ENCODE results near the gene PHYHD1. TPM values are rescaled to one million over a fixed set of nuclear protein-coding genes. Genes with fewer than 3 reads are reported as not detected.
A peak's percentile ranks its signal among the peaks of the same experiment; 100 is the strongest.

The PHYHD1 gene
- total RNA-seq, 1 experiment from 2014 or later = 1.6 TPM

- BruUV-seq (replicated peaks) = no TSS peak
- Histone ChIP-seq H3K4me1 (ENCODE audit: insufficient read depth, low read length) (peaks cover 34% of the 10 kb centered on the region), H2AFZ (ENCODE audit: low read length) (no peak overlapping the region), H3K27me3 (ENCODE audit: low read length) (no peaks in the 10 kb centered on the region), H3K4me2 (ENCODE audit: low read length) (no peak overlapping the region), H3K9me3 (ENCODE audit: low read length) (no peaks in the 10 kb centered on the region), H3K9ac (ENCODE audit: low read length) (no peak overlapping the region), H3K9me2 (replicated peaks; ENCODE audit: low read length) (no peaks in the 10 kb centered on the region), H3K27ac (ENCODE audit: low read length) (peak overlapping the region; percentile 23; the same call in 1 of the 2 replicates), H3K79me2 (ENCODE audit: low read length) (peaks cover 22% of the 10 kb centered on the region; the same call in 1 of the 2 replicates), H3K4me3 (ENCODE audit: low read length) (no peak overlapping the region), H3K36me3 (ENCODE audit: low read depth, low read length) (peaks cover 20% of the 10 kb centered on the region), H4K20me1 (ENCODE audit: low read length) (no peaks in the 10 kb centered on the region), H3F3A (ENCODE audit: low read length, unreplicated experiment) (no peaks in the 10 kb centered on the region)
- ATAC-seq (no peak), DNase-seq (peak; percentile 31)
- intact Hi-C loops (cut with micrococcal nuclease) = no loop called here
- CTCF ChIA-PET = no interaction called here
- POLR2A ChIA-PET (ENCODE audit: unreplicated experiment) = no interaction called here
- TF ChIP-seq EZH2phosphoT487 (IDR thresholded peaks at IDR 0.05; ENCODE audit: borderline replicate concordance, low read length) (no peak), EZH2 (IDR thresholded peaks at IDR 0.05; ENCODE audit: low read length, unreplicated experiment) (no peak)
- TF ChIP-seq, protein P1, sequence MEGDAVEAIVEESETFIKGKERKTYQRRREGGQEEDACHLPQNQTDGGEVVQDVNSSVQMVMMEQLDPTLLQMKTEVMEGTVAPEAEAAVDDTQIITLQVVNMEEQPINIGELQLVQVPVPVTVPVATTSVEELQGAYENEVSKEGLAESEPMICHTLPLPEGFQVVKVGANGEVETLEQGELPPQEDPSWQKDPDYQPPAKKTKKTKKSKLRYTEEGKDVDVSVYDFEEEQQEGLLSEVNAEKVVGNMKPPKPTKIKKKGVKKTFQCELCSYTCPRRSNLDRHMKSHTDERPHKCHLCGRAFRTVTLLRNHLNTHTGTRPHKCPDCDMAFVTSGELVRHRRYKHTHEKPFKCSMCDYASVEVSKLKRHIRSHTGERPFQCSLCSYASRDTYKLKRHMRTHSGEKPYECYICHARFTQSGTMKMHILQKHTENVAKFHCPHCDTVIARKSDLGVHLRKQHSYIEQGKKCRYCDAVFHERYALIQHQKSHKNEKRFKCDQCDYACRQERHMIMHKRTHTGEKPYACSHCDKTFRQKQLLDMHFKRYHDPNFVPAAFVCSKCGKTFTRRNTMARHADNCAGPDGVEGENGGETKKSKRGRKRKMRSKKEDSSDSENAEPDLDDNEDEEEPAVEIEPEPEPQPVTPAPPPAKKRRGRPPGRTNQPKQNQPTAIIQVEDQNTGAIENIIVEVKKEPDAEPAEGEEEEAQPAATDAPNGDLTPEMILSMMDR (conservative IDR thresholded peaks at IDR 0.05; ENCODE audit: low read depth, low read length) = no peak
Observed at GRCh38 chr9:128903871-128904620, 16.7 kb upstream of the PHYHD1 start.

DNA sequence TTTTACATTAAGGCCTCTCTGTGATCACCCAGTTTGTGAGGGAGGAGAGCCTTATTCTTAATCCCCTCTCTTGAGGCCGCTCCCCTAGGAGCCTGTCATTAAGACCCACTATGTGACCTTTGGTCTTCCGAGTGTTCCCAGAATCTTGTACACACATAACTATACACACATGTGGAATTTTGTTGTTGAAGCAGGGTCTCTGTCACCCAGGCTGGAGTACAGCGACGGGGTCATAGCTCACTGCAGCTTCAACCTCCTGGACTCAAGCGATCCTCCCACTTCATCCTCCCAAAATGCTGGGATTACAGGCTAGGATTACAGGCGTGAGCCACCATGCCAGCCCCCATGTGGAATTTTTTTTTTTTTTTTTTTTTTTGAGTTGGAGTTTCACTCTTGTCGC is 14.8 kb upstream of the PHYHD1 start:
- TF ChIP-seq EZH2phosphoT487 (IDR thresholded peaks at IDR 0.05; ENCODE audit: borderline replicate concordance, low read length) (no peak), EZH2 (IDR thresholded peaks at IDR 0.05; ENCODE audit: low read length, unreplicated experiment) (no peak)
- TF ChIP-seq, protein P1 (conservative IDR thresholded peaks at IDR 0.05; ENCODE audit: low read depth, low read length) = no peak
- ATAC-seq (no peak), DNase-seq (no peak)
- no peak overlapping the region for H3K27ac ChIP-seq (ENCODE audit: low read length)
- H3K27me3 ChIP-seq (ENCODE audit: low read length) = no peaks in the 10 kb centered on the region
- no peak overlapping the region for H3K4me3 ChIP-seq (ENCODE audit: low read length)
- H3K79me2 ChIP-seq (ENCODE audit: low read length) = peaks cover 40% of the 10 kb centered on the region
- no peak overlapping the region for H2AFZ ChIP-seq (ENCODE audit: low read length)
- no peak overlapping the region for H3K9ac ChIP-seq (ENCODE audit: low read length)
- H3K9me2 ChIP-seq (replicated peaks; ENCODE audit: low read length) = no peaks in the 10 kb centered on the region
- H3K9me3 ChIP-seq (ENCODE audit: low read length) = no peaks in the 10 kb centered on the region
- POLR2A ChIA-PET (ENCODE audit: unreplicated experiment) = no interaction called here
- peaks cover 30% of the 10 kb centered on the region for H3K4me1 ChIP-seq (ENCODE audit: insufficient read depth, low read length)
- no peak overlapping the region for H3K4me2 ChIP-seq (ENCODE audit: low read length)
- no TSS peak for BruUV-seq (replicated peaks)
- intact Hi-C loops (cut with micrococcal nuclease) = no loop called here
- peaks cover 25% of the 10 kb centered on the region for H3K36me3 ChIP-seq (ENCODE audit: low read depth, low read length)
- no peaks in the 10 kb centered on the region for H3F3A ChIP-seq (ENCODE audit: low read length, unreplicated experiment)
- CTCF ChIA-PET = no interaction called here
- H4K20me1 ChIP-seq (ENCODE audit: low read length) = no peaks in the 10 kb centered on the region

DNA sequence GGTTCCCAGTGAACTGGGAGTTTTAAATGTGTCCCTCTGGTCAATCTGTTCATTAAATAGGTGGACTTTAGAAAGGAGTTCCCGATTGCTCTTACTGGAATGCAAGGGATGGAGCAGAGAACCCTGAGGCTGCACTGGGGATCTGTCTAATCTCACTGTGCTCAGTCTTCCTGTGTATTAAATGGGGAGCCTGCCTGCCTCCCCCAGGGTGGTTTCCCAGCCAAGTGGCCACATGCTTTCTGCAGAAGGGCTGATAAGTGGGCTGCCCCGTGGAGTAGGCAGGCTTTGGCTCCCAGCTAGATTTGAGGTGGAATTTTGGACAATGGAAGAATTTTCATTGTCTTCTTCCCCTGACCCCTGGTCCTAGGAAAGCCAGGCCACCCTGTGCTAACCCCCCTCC is 14.0 kb upstream of the PHYHD1 start:
- peaks cover 40% of the 10 kb centered on the region for H3K79me2 ChIP-seq (ENCODE audit: low read length)
- peaks cover 37% of the 10 kb centered on the region for H3K4me1 ChIP-seq (ENCODE audit: insufficient read depth, low read length)
- peaks cover 25% of the 10 kb centered on the region for H3K36me3 ChIP-seq (ENCODE audit: low read depth, low read length)
- intact Hi-C loops (cut with micrococcal nuclease) = no loop called here
- no peak overlapping the region for H3K9ac ChIP-seq (ENCODE audit: low read length)
- ChIA-PET POLR2A (ENCODE audit: unreplicated experiment) (no interaction called here), CTCF (no interaction called here)
- H3K27ac ChIP-seq (ENCODE audit: low read length) = no peak overlapping the region
- ATAC-seq = no peak
- H4K20me1 ChIP-seq (ENCODE audit: low read length) = no peaks in the 10 kb centered on the region
- no peaks in the 10 kb centered on the region for H3K27me3 ChIP-seq (ENCODE audit: low read length)
- H3K4me2 ChIP-seq (ENCODE audit: low read length) = no peak overlapping the region
- no peaks in the 10 kb centered on the region for H3F3A ChIP-seq (ENCODE audit: low read length, unreplicated experiment)
- no TSS peak for BruUV-seq (replicated peaks)
- no peak overlapping the region for H2AFZ ChIP-seq (ENCODE audit: low read length)
- no peak for DNase-seq
- no peak overlapping the region for H3K4me3 ChIP-seq (ENCODE audit: low read length)
- H3K9me3 ChIP-seq (ENCODE audit: low read length) = no peaks in the 10 kb centered on the region
- H3K9me2 ChIP-seq (replicated peaks; ENCODE audit: low read length) = no peaks in the 10 kb centered on the region
- TF ChIP-seq, protein P1 (conservative IDR thresholded peaks at IDR 0.05; ENCODE audit: low read depth, low read length) = no peak
- TF ChIP-seq EZH2phosphoT487 (IDR thresholded peaks at IDR 0.05; ENCODE audit: borderline replicate concordance, low read length) (no peak), EZH2 (IDR thresholded peaks at IDR 0.05; ENCODE audit: low read length, unreplicated experiment) (no peak)
